Fibroblast of villous mesenchyme (primary cell): ENCODE data around the gene VPS51. TPM values are rescaled to one million over a fixed set of nuclear protein-coding genes. Genes with fewer than 3 reads are reported as not detected.

Source experiments
- DNase-seq: peaks from one replicate; pipeline ENCODE4 v3.0.0-alpha.2; 2010; ENCODE audit warnings: low read depth
- H3K4me3 ChIP-seq: 2 replicates; pipeline ENCODE4 v1.5.1; 2011; ENCODE audit warnings: low read depth, mild to moderate bottlenecking, low read length
- total RNA-seq: library from RNA; depleted of rRNA; stranded (reverse); fragments of >200 nt; gene quantifications from 2 replicates; pipeline ENCODE4 v1.2.3, GENCODE V29; 2012
- TF ChIP-seq, protein P1 (sequence below): IDR thresholded peaks from 2 replicates; pipeline ENCODE4 v1.5.1; 2012; ENCODE audit warnings: low read depth, mild to moderate bottlenecking, low read length; ENCODE audit not compliant: insufficient read depth

The VPS51 gene
- 104 and 169 TPM in 2 replicates for total RNA-seq

- TF ChIP-seq, protein P1, sequence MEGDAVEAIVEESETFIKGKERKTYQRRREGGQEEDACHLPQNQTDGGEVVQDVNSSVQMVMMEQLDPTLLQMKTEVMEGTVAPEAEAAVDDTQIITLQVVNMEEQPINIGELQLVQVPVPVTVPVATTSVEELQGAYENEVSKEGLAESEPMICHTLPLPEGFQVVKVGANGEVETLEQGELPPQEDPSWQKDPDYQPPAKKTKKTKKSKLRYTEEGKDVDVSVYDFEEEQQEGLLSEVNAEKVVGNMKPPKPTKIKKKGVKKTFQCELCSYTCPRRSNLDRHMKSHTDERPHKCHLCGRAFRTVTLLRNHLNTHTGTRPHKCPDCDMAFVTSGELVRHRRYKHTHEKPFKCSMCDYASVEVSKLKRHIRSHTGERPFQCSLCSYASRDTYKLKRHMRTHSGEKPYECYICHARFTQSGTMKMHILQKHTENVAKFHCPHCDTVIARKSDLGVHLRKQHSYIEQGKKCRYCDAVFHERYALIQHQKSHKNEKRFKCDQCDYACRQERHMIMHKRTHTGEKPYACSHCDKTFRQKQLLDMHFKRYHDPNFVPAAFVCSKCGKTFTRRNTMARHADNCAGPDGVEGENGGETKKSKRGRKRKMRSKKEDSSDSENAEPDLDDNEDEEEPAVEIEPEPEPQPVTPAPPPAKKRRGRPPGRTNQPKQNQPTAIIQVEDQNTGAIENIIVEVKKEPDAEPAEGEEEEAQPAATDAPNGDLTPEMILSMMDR: no peak
- H3K4me3 ChIP-seq: peak within 1 kb of the TSS; percentile 79
- DNase-seq: peak; percentile 92
Observed at GRCh38 chr11:65095974-65096806, at the start of gene VPS51. Gene VPS51, plus strand, starts transcription at chr11:65096214. Its CDS starts 37 bp downstream, at chr11:65096251.

GRCh38 chr11:65047581-65048422 lies 48.2 kb upstream of the VPS51 start:
- H3K4me3 ChIP-seq: peak overlapping the region; percentile 40
- DNase-seq: no peak
- TF ChIP-seq, protein P1: no peak

GRCh38 chr11:65051398-65051858 lies 44.6 kb upstream of the VPS51 start:
- TF ChIP-seq, protein P1: no peak
- no peak overlapping the region for H3K4me3 ChIP-seq
- no peak for DNase-seq

DNA sequence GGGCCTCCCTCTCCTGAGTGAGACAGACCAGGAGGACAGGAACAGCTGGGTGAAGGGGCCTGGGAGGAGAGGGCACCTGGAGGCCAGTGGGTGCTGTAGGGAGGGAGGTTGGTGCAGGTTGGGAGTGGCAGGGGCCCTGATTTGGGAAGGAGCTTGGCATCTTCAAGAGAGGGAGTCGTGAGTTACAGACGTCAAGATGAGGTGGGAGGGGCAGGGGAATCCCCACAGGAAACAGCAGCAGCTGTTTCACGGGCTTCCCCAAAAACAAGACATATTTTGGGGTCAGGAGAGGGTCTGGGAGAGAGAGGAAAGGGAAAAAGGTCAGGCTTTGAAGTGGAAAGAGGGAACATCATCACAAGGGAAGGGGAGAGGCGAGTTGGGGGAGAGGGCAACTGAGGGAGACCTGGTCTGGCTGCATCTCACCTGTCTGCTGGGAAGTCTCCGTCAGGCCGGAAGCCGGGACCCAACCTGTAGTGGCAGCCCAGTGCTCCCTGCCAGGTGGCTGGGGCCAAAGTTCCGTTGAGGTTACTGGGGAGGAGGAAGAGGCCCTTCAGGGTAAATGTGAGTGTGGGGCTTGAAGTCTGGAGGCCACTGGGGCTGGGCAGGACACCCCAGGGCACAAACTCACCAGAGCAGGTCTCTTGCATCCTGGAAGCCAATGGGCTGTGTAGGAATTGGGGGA lies 42.0 kb upstream of the VPS51 start:
- TF ChIP-seq, protein P1: no peak
- no peak for DNase-seq
- H3K4me3 ChIP-seq: no peak overlapping the region

DNA sequence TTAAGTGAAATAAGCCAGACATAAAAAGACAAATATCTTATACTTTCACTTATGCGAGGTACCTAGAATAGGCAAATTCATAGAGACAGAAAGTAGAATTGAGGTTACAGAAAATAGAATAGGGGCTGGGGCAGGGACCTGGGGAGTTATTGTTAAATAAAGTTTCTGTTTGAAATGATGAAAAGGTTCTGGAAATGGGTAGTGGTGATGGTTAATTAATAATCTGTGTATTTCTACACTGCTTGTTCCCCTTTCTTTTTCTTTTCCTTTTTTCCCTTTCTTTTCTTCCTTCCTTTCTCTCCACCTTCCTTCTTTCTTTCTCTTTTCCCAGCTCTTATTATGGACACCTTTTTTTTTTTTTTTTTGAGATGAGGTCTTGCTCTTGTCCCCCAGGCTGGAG lies 40.5 kb upstream of the VPS51 start:
- TF ChIP-seq, protein P1: no peak
- H3K4me3 ChIP-seq: no peak overlapping the region
- no peak for DNase-seq

- TF ChIP-seq, protein P1: no peak
- no peak overlapping the region for H3K4me3 ChIP-seq
- DNase-seq: no peak
Observed at GRCh38 chr11:65056999-65057398, 39.0 kb upstream of the VPS51 start.
